Spleen (tissue), 11 donors: ENCODE measurements around the gene CTNNA2. TPM values are rescaled to one million over a fixed set of nuclear protein-coding genes. Genes with fewer than 3 reads are reported as not detected.

Source experiments
- DNase-seq: peaks from one replicate; pipeline ENCODE4 v3.0.0-alpha.2; 2020
- H3K27ac ChIP-seq, 8 donors: fragments of 200-600 bp; sonication (generic) in 7 of 8; 1 replicate in 4 of 8; 2 replicates in 4 of 8; pipeline versions ENCODE4 v1.5.0 to v1.8.0; 2016 to 2021; ENCODE audit warnings: inconsistent platforms in 4 of 8, mild to moderate bottlenecking in 4 of 8, moderate library complexity in 1 of 8
- H3K27me3 ChIP-seq, 7 donors: fragments of 200-600 bp; sonication (generic) in 6 of 7; replicated peaks in 1 of 7; 1 replicate in 4 of 7; 2 replicates in 3 of 7; pipeline versions ENCODE4 v1.5.0 to v1.8.0; 2016 to 2021; ENCODE audit warnings: inconsistent platforms in 3 of 7, mild to moderate bottlenecking in 1 of 7
- H3K36me3 ChIP-seq, 6 donors: fragments of 200-600 bp; sonication (generic) in 5 of 6; 1 replicate in 4 of 6; 2 replicates in 2 of 6; pipeline versions ENCODE4 v1.5.0 to v1.8.0; 2016 to 2021; ENCODE audit warnings: inconsistent platforms in 2 of 6
- H3K4me1 ChIP-seq, 6 donors: fragments of 200-600 bp; sonication (generic) in 5 of 6; 1 replicate in 3 of 6; 2 replicates in 3 of 6; pipeline versions ENCODE4 v1.5.0 to v1.8.0; 2016 to 2021; ENCODE audit warnings: inconsistent platforms in 3 of 6
- H3K4me3 ChIP-seq, 8 donors: fragments of 200-600 bp; sonication (generic) in 7 of 8; 1 replicate in 4 of 8; 2 replicates in 4 of 8; pipeline versions ENCODE4 v1.5.0 to v1.8.0; 2016 to 2021; ENCODE audit warnings: inconsistent platforms in 4 of 8, mild to moderate bottlenecking in 4 of 8, moderate library complexity in 2 of 8
- H3K9me3 ChIP-seq, 8 donors: fragments of 200-600 bp; sonication (generic) in 7 of 8; 1 replicate in 4 of 8; 2 replicates in 4 of 8; pipeline versions ENCODE4 v1.5.0 to v1.8.0; 2016 to 2021; ENCODE audit warnings: inconsistent platforms in 4 of 8
- POLR2A ChIP-seq, 3 donors: fragments of 450-650 bp; IDR thresholded peaks; one replicate each; pipeline ENCODE4 v1.5.1; 2017; ENCODE audit warnings: antibody characterized with exemption in 3 of 3, mild to moderate bottlenecking in 1 of 3
- POLR2AphosphoS5 ChIP-seq, 3 donors: sonication (generic); formaldehyde crosslinking; IDR thresholded peaks; one replicate each; pipeline ENCODE4 v1.5.1; 2017; ENCODE audit warnings: antibody characterized with exemption in 3 of 3
- WGBS, 5 donors: extraction: QIAGEN DNeasy Blood & Tissue Kit in 3 of 5; methylation state at CpG; one replicate each; pipeline versions ENCODE4 v1.1.5 to v1.1.7; 2013 to 2018; 5-methylcytosine and 5-hydroxymethylcytosine counted together
- intact Hi-C: fragments of 100-400 bp; cut with DNase I; formaldehyde crosslinking; loops from one replicate; pipeline ENCODE4 v1.15.0; 2023; ENCODE audit warnings: low total_unique reads
- polyA plus RNA-seq, 3 donors: library from polyadenylated mRNA; stranded (reverse); fragments of 200-250 nt; gene quantifications; one replicate each; pipeline ENCODE4 v1.2.1, GENCODE V29; 2013
- total RNA-seq, 7 donors: library from RNA; depleted of rRNA in 3 of 7; stranded (reverse); fragments of >200 nt in 3 of 7; fragmentation: NEBNext Ultra II Directional in 4 of 7; extraction: Animal tissue kit (Norgen Biotek cat#: 25700) in 4 of 7; gene quantifications; one replicate each; pipeline versions ENCODE4 v1.1.0 to v1.2.1, GENCODE V29; 2016 to 2021
- TF ChIP-seq, protein P1 (sequence below), 11 experiments: fragments of 200-600 bp in 7 of 11; fragments of 450-650 bp in 4 of 11; sonication (generic) in 4 of 11; IDR thresholded peaks in 8 of 11; conservative IDR thresholded peaks in 3 of 11; 1 replicate in 7 of 11; 2 replicates in 4 of 11; pipeline versions ENCODE4 v1.4.0 to v1.8.0; 2016 to 2021; ENCODE audit warnings: antibody characterized with exemption in 11 of 11, inconsistent platforms in 4 of 11, mild to moderate bottlenecking in 1 of 11
- donor health status: healthy with polysubstance abuse.
- donor health status: DM: no; HTN: no; CAD: no; lungs with moderate emphysema.
- donor health status: DM: no; HTN: no; CAD: no.
- donor health status: Bipolar disorder and iron deficiency.
- donor health status: healthy.
- donor health status: DM: no; HTN: no; CAD: no.
- donor health status: DM: yes; HTN: yes; CAD: no.

Gene CTNNA2
- total and polyA plus RNA-seq, 10 donors = not detected

- no peak for DNase-seq
These were observed 963.8 kb downstream of the CTNNA2 start for GRCh38 chr2:80476535-80477117.

DNA sequence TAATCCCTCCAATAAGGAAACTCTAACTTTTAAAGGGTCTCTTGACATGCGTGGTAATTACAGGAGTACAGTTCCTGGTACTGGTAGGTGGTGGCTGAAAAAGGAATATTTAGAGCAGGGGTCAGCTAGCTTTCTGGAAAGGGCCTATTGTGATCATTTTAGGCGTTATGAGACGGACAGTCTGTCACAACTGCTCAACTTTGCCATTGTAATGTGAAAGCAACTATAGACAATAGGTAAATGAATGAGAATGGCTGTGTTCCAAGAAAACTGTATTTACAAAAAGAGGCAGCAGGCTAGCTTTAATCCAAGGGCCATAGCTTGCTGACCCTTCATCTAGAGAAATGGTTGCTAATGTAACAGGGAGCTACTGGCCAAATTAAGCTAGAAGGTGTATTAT is 969.4 kb downstream of the CTNNA2 start:
- no peaks in the 10 kb centered on the region for H3K27me3 ChIP-seq
- H3K27ac ChIP-seq = no peak overlapping the region
- no peak for TF ChIP-seq POLR2AphosphoS5 (IDR thresholded peaks at IDR 0.05)
- TF ChIP-seq, protein P1, sequence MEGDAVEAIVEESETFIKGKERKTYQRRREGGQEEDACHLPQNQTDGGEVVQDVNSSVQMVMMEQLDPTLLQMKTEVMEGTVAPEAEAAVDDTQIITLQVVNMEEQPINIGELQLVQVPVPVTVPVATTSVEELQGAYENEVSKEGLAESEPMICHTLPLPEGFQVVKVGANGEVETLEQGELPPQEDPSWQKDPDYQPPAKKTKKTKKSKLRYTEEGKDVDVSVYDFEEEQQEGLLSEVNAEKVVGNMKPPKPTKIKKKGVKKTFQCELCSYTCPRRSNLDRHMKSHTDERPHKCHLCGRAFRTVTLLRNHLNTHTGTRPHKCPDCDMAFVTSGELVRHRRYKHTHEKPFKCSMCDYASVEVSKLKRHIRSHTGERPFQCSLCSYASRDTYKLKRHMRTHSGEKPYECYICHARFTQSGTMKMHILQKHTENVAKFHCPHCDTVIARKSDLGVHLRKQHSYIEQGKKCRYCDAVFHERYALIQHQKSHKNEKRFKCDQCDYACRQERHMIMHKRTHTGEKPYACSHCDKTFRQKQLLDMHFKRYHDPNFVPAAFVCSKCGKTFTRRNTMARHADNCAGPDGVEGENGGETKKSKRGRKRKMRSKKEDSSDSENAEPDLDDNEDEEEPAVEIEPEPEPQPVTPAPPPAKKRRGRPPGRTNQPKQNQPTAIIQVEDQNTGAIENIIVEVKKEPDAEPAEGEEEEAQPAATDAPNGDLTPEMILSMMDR (IDR thresholded peaks at IDR 0.05 in 8 of 11, conservative IDR thresholded peaks at IDR 0.05 in 3 of 11) = no peak
- TF ChIP-seq POLR2A (IDR thresholded peaks at IDR 0.05) = no peak
- 54 to 74% (median 66%) methylated on average over 3 of the region's 3 CpGs for WGBS, 5 donors
- no peaks in the 10 kb centered on the region for H3K9me3 ChIP-seq
- H3K4me1 ChIP-seq = no peaks in the 10 kb centered on the region
- no peak overlapping the region for H3K4me3 ChIP-seq
- H3K36me3 ChIP-seq = no peaks in the 10 kb centered on the region
- intact Hi-C loops = no loop called here
- DNase-seq = no peak

More at GRCh38 chr2:80476535-80477117, 963.8 kb downstream of the CTNNA2 start:
- intact Hi-C loops = no loop called here
- TF ChIP-seq, protein P1 (IDR thresholded peaks at IDR 0.05 in 8 of 11, conservative IDR thresholded peaks at IDR 0.05 in 3 of 11) = no peak
- no peak for TF ChIP-seq POLR2A (IDR thresholded peaks at IDR 0.05)
- TF ChIP-seq POLR2AphosphoS5 (IDR thresholded peaks at IDR 0.05) = no peak
- H3K4me1 ChIP-seq = no peaks in the 10 kb centered on the region
- H3K27ac ChIP-seq = no peak overlapping the region
- peaks cover 0 to 11% (median 0%) of the 10 kb centered on the region in 8 donors for H3K9me3 ChIP-seq
- H3K36me3 ChIP-seq = no peaks in the 10 kb centered on the region
- WGBS, 5 donors = 64 to 78% (median 70%) methylated on average over 2 of the region's 2 CpGs
- no peak overlapping the region for H3K4me3 ChIP-seq
- no peaks in the 10 kb centered on the region for H3K27me3 ChIP-seq

- H3K36me3 ChIP-seq = no peaks in the 10 kb centered on the region
- H3K27me3 ChIP-seq = no peaks in the 10 kb centered on the region
- intact Hi-C loops = no loop called here
- no peak for DNase-seq
- H3K9me3 ChIP-seq = peaks cover 0 to 10% (median 0%) of the 10 kb centered on the region in 8 donors
- TF ChIP-seq POLR2A (IDR thresholded peaks at IDR 0.05) = no peak
- TF ChIP-seq POLR2AphosphoS5 (IDR thresholded peaks at IDR 0.05) = no peak
- TF ChIP-seq, protein P1 (IDR thresholded peaks at IDR 0.05 in 8 of 11, conservative IDR thresholded peaks at IDR 0.05 in 3 of 11) = no peak
- no peak overlapping the region for H3K27ac ChIP-seq
- no peaks in the 10 kb centered on the region for H3K4me1 ChIP-seq
- 26 to 50% (median 41%) methylated on average over 3 of the region's 3 CpGs for WGBS, 5 donors
- H3K4me3 ChIP-seq = no peak overlapping the region
These were observed 976.9 kb downstream of the CTNNA2 start for GRCh38 chr2:80489717-80490116.

- Histone ChIP-seq H3K4me3 (no peak overlapping the region), H3K9me3 (peaks cover 0 to 10% (median 0%) of the 10 kb centered on the region in 8 donors), H3K27me3 (no peaks in the 10 kb centered on the region), H3K27ac (no peak overlapping the region), H3K36me3 (no peaks in the 10 kb centered on the region), H3K4me1 (no peaks in the 10 kb centered on the region)
- intact Hi-C loops = no loop called here
- no peak for TF ChIP-seq POLR2AphosphoS5 (IDR thresholded peaks at IDR 0.05)
- TF ChIP-seq, protein P1 (IDR thresholded peaks at IDR 0.05 in 8 of 11, conservative IDR thresholded peaks at IDR 0.05 in 3 of 11) = no peak
- 70 to 83% (median 78%) methylated on average over 4 of the region's 4 CpGs for WGBS, 5 donors
- no peak for DNase-seq
These were observed 978.1 kb downstream of the CTNNA2 start for GRCh38 chr2:80490964-80491363.
